ENCODE results near the gene CFAP58.
A peak's percentile ranks its signal among the peaks of the same experiment; 100 is the strongest.

Gene CFAP58

GRCh38 chr10:104323085-104323484 is 30.5 kb upstream of the CFAP58 start:
- DNase-seq = no peak

- DNase-seq = no peak
Observed at GRCh38 chr10:104323760-104324201, 29.9 kb upstream of the CFAP58 start.

- no peak for DNase-seq
Observed at GRCh38 chr10:104324221-104324686, 29.4 kb upstream of the CFAP58 start.

- no peak for DNase-seq
Observed at GRCh38 chr10:104324931-104325330, 28.7 kb upstream of the CFAP58 start.

- DNase-seq = no peak
Observed at GRCh38 chr10:104325436-104326435, 27.9 kb upstream of the CFAP58 start.

GRCh38 chr10:104326991-104327610 is 26.5 kb upstream of the CFAP58 start:
- no peak for DNase-seq

- DNase-seq = no peak
Observed at GRCh38 chr10:104327745-104328645, 25.6 kb upstream of the CFAP58 start.

GRCh38 chr10:104328646-104328895 is 25.1 kb upstream of the CFAP58 start:
- no peak for DNase-seq

- DNase-seq = peak; percentile 75 to 85
Observed at GRCh38 chr10:104328896-104329710, 24.5 kb upstream of the CFAP58 start.

- no peak for DNase-seq
Observed at GRCh38 chr10:104329735-104330134, 23.9 kb upstream of the CFAP58 start.

GRCh38 chr10:104330168-104331110 is 23.2 kb upstream of the CFAP58 start:
- no peak for DNase-seq

GRCh38 chr10:104331208-104331838 is 22.3 kb upstream of the CFAP58 start:
- no peak for DNase-seq

- DNase-seq = no peak
Observed at GRCh38 chr10:104332243-104333031, 21.2 kb upstream of the CFAP58 start.

GRCh38 chr10:104333032-104333727 is 20.5 kb upstream of the CFAP58 start:
- DNase-seq = peak; percentile 56 to 72

GRCh38 chr10:104333728-104334373 is 19.8 kb upstream of the CFAP58 start:
- DNase-seq = no peak

GRCh38 chr10:104334561-104334960 is 19.1 kb upstream of the CFAP58 start:
- DNase-seq = no peak

GRCh38 chr10:104334965-104335650 is 18.5 kb upstream of the CFAP58 start:
- DNase-seq = no peak
